Glomerular endothelial cell (primary cell): ENCODE data around the gene NSUN4. TPM values are rescaled to one million over a fixed set of nuclear protein-coding genes. Genes with fewer than 3 reads are reported as not detected.

Experiments
- DNase-seq: peaks from one replicate; pipeline ENCODE4 v3.0.0-alpha.2; 2011; ENCODE audit warnings: low read depth, low spot score; ENCODE audit errors: extremely low read depth
- total RNA-seq: library from RNA; depleted of rRNA; stranded (reverse); fragments of >200 nt; gene quantifications from 2 replicates; pipeline ENCODE4 v1.2.3, GENCODE V29; 2015

NSUN4 gene
- total RNA-seq, 1 donor from 2014 or later: 18.8 TPM

DNA sequence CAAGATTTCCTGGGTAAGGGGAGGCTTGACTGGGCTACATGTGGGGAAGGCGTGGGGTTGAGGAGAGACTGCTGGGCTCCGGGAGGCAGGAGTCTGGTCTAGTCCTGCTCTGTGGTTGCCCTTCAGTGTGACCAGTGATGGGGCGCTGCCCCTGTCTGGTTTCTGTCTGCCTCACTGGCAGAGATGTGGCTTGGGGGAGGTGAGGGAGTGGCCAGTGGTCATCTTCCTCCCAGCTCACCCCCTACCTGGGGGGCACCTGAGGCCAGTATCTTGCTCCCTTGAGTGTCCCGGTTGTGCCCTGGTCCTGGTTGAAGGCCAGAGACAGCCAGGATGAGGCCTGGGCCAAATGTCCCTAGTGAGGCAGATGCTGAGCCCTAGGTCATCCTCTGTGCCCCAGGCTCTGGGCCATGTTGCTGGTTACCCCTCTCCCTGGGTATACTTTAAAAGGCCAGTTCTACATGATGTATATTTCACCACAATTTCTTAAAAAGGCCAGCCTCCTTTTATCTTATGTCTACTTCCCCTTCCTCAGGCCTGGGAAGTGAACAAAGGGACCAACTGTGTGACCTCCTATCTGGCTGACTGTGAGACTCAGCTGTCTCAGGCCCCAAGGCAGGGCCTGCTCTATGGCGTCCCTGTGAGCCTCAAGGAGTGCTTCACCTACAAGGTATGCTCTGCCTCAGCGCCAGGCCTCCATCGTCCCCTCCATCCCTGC is 64.0 kb downstream of the NSUN4 start:
- no peak for DNase-seq

DNA sequence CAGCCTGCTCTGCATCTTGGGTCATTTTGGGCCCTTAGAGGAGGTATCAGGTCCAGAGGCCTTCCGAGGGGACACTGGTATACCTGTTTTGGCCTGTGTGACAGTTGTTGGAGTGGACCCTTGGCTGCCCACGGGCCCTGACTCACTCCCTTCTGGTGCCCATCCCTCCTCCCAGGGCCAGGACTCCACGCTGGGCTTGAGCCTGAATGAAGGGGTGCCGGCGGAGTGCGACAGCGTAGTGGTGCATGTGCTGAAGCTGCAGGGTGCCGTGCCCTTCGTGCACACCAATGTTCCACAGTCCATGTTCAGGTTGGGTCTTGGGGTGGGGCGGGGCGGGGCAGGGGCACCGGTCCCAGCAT is 64.6 kb downstream of the NSUN4 start:
- DNase-seq: no peak

DNA sequence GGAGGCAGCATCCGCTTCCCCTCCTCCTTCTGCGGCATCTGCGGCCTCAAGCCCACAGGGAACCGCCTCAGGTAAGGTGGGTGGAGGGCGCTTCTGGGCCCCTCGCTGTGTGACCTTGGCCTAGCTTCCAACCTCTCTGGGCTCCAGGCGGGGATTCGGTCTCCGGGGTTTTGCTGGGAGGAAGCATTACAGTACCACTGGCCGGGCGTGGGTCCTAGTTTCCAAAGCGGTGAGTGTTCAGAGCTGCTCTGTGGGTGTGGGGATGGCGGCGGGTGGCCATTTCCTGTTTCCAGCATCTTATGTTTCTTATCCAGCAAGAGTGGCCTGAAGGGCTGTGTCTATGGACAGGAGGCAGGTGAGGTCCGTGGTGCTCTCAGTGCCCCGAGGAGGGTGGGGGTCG is 65.1 kb downstream of the NSUN4 start:
- no peak for DNase-seq

DNA sequence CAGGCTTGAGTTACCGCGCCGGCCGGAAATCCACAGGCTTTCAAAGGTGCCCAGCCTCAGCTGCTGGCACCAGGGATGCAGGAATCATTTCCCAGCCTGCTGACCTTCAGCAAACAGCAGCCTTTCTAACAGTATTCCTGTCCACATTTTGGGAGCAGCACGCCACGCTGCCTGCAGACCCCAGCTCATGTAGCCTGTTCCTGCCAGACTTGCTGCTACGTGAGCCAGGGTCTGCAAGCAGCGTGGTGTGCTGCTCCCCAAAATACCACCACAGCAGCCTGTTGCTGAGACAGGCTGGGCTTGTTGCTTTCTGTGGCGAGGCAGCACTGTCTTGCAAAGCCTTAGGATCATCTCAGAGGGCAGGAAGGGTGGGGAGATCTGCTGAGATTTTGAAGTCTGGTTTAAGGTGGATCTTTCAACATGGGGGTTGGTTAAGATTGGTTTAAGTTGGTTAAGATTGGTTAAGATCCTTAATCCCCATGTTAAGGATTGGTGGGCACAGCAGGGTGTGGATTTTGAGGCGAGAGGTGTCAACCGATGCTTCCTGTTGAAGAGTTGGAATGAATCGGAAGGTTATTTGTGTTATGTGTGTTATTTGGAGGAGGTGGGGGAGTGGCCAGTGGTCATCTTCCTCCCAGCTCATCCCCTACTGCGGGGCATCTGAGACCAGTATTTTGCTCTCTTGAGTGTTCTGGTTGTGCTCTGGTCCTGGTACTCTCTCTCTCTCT is 66.4 kb downstream of the NSUN4 start:
- no peak for DNase-seq

DNA sequence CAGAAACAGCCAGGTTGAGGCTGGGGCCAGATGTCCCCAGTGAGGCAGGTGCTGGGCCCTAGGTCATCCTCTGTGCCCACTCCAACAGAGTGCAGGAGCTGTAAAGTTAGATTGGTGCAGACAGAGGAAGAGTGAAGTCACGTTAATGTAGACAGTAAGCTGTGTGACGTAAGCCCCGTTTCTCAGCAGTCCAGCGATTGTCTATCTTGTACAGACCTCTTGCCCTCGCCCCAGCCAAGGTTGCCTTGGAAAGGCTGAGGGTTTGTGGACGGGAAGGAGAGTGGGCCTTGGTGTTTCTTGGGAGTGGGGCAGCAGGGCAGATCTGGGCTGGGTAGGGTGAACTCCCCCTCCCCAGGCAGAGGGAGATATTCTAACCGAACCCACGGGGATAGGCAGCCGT is 67.0 kb downstream of the NSUN4 start:
- no peak for DNase-seq

DNA sequence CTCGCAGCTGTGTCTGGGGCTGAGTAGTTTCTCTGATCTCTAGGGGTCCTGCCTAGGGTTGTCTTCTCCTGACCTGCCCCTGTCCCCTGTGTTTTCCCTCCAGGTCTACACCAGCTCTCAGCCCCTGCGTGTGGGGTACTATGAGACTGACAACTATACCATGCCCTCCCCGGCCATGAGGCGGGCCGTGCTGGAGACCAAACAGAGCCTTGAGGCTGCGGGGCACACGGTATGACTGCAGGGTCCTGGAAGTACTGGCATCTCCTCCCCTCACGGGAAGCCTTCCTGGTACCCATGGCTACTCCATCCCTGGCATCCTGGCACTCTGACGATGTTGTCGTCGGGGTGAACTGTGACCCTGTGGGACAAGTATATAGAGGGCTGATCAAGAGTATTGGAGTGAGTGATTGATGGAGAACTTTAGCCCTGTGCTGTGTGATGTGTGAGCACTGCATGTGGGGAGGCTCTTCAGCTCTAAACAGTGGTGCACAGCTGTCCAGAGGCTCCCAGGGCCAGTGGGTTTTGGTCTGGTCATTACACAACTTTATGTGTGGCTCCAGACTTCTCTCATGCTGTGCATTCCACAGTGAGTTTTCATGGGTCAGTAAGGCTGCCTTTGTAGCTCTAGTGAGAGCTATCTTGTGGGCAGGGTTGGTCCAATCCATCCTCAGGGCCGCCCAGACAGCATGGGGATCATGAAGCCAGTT is 67.9 kb downstream of the NSUN4 start:
- DNase-seq: no peak

DNA sequence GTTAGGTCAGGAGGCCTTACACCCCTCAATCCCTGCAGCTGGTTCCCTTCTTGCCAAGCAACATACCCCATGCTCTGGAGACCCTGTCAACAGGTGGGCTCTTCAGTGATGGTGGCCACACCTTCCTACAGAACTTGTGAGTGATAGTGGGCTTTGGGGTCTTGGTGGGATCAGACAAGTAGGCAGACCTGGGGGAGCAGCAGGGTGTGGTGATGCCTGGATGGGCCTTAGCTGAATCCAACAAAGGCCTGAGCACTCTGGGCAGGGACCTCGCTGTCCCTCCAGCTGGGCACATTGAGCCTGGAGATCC is 68.4 kb downstream of the NSUN4 start:
- no peak for DNase-seq

DNA sequence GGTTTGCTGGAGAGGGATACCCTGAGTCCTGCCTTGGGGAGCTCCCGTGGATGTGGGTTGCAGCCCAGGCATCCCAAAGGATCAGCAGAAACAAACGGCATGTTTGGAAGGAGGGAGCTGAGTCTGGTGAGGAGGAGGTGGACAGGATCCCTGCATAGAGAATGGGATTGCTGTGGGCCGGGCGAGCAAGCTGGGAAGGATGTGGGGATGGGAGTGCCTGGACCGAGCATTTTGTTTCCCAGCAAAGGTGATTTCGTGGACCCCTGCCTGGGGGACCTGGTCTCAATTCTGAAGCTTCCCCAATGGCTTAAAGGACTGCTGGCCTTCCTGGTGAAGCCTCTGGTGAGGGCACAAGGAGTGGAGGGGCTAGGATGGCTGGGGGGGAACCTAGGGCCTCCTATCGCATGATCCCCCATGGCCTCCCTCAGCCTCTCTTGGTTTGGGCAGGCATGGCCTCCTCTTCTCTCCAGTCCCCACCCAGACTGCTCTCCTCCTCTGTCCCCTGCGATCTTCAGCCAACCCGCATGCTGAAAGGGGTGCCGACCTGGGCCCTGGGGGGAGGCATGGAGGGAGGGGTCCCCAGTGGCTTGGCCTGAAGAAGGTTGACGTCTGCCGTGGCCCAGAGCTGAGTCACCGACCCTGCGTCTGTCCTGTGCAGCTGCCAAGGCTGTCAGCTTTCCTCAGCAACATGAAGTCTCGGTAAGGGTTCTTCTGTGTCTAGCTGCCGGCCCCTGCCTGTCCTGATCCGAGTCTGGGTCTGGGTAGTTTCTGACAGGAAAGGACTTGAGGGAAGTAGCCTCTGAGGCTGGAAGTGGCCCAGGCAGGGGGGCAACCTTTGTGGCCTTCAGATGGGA is 69.8 kb downstream of the NSUN4 start:
- no peak for DNase-seq

DNA sequence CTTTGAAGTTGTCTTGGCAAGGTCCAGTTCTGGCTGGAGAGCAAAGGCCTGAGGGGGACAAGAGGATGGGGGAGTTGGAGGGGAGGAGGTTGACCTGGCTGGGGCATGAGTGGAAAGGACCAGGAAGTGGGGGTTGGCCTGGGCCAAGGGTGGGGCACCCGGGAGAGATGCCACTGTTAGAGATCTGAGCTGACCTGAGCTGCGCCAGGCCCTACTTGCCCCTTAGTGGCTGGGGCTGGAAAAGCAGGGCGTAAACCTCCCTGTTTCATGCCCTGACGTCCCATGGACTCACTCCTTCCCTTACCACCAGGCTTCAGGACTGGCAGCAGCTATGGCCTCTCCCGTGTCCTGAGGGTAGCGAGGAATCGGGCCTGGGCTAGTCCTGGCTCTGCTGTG is 70.4 kb downstream of the NSUN4 start:
- no peak for DNase-seq

Other genes with a start within 250 kb of the NSUN4 start
- 10.9 and 11.7 TPM in 2 replicates for gene PIK3R3, start 208.2 kb upstream of the NSUN4 start, total RNA-seq
- gene TSPAN1, start 165.7 kb upstream of the NSUN4 start, total RNA-seq: 2.3 and 8.9 TPM in 2 replicates
- not detected in 2 replicates for gene P3R3URF, start 164.3 kb upstream of the NSUN4 start, total RNA-seq
- gene POMGNT1, start 142.4 kb upstream of the NSUN4 start, total RNA-seq: 63.3 and 70.4 TPM in 2 replicates
- gene LURAP1, start 137.5 kb upstream of the NSUN4 start, total RNA-seq: 0.82 and 1.1 TPM in 2 replicates
- 1.3 and 4.7 TPM in 2 replicates for gene RAD54L, start 93.0 kb upstream of the NSUN4 start, total RNA-seq
- gene LRRC41, start 37.2 kb upstream of the NSUN4 start, total RNA-seq: 82.7 and 94.9 TPM in 2 replicates
- gene UQCRH, start 37.1 kb upstream of the NSUN4 start, total RNA-seq: 273 and 455 TPM in 2 replicates
- 0.97 and 0.99 TPM in 2 replicates for gene FAAH, start 53.5 kb downstream of the NSUN4 start, total RNA-seq
- gene DMBX1, start 149.0 kb downstream of the NSUN4 start, total RNA-seq: not detected in 2 replicates
- not detected in 2 replicates for gene KNCN, start 210.8 kb downstream of the NSUN4 start, total RNA-seq